Neural crest cell (in vitro differentiated cells): Measurements from ENCODE around the gene CADM1. TPM values are rescaled to one million over a fixed set of nuclear protein-coding genes. Genes with fewer than 3 reads are reported as not detected.

ENCODE experiments used
- DNase-seq: peaks from one replicate; pipeline ENCODE4 v3.0.0; 2021; ENCODE audit warnings: low read depth, mixed read lengths, low spot score
- H3K27ac Mint-ChIP-seq: one replicate; pipeline ENCODE4 v1.8.0; 2021; ENCODE audit warnings: mild to moderate bottlenecking, mixed read lengths; ENCODE audit not compliant: unreplicated experiment
- H3K27me3 Mint-ChIP-seq: 2 replicates; pipeline ENCODE4 v1.8.0; 2021; ENCODE audit warnings: low read depth, mild to moderate bottlenecking, mixed read lengths
- H3K36me3 Mint-ChIP-seq: 2 replicates; pipeline ENCODE4 v1.8.0; 2021; ENCODE audit warnings: low read depth, mild to moderate bottlenecking, mixed read lengths
- H3K4me1 Mint-ChIP-seq: 2 replicates; pipeline ENCODE4 v1.8.0; 2021; ENCODE audit warnings: mixed read lengths
- H3K4me3 Mint-ChIP-seq: one replicate; pipeline ENCODE4 v1.8.0; 2021; ENCODE audit warnings: mild to moderate bottlenecking, mixed read lengths
- H3K9me3 Mint-ChIP-seq: 2 replicates; pipeline ENCODE4 v1.8.0; 2021; ENCODE audit warnings: mixed read lengths
- CTCF ChIP-seq: fragments of 200-600 bp; sonication (generic); conservative IDR thresholded peaks from 2 replicates; pipeline ENCODE4 v1.5.0; 2021; ENCODE audit warnings: antibody characterized with exemption, mild to moderate bottlenecking
- total RNA-seq: library from RNA; stranded (reverse); gene quantifications from 2 replicates; pipeline ENCODE4 v1.2.1, GENCODE V29; 2021

Gene CADM1
- total RNA-seq, 1 donor from 2014 or later = 112 TPM

- Mint-ChIP-seq H3K4me1 (peaks cover 11% of the 10 kb centered on the region), H3K27me3 (no peaks in the 10 kb centered on the region), H3K4me3 (no peak overlapping the region), H3K27ac (no peak overlapping the region), H3K9me3 (no peaks in the 10 kb centered on the region), H3K36me3 (no peaks in the 10 kb centered on the region)
- DNase-seq = no peak
- TF ChIP-seq CTCF = no peak
Observed at GRCh38 chr11:115379528-115379927, 124.7 kb downstream of the CADM1 start.

- TF ChIP-seq CTCF = no peak
- no peak for DNase-seq
- Mint-ChIP-seq H3K4me3 (no peak overlapping the region), H3K4me1 (peaks cover 11% of the 10 kb centered on the region), H3K27me3 (no peaks in the 10 kb centered on the region), H3K27ac (no peak overlapping the region), H3K9me3 (no peaks in the 10 kb centered on the region), H3K36me3 (no peaks in the 10 kb centered on the region)
Observed at GRCh38 chr11:115378557-115378956, 125.7 kb downstream of the CADM1 start.

- Mint-ChIP-seq H3K27me3 (no peaks in the 10 kb centered on the region), H3K36me3 (no peaks in the 10 kb centered on the region), H3K4me1 (peaks cover 6% of the 10 kb centered on the region), H3K9me3 (no peaks in the 10 kb centered on the region), H3K27ac (no peak overlapping the region), H3K4me3 (no peak overlapping the region)
- TF ChIP-seq CTCF = no peak
- DNase-seq = no peak
Observed at GRCh38 chr11:115377882-115378296, 126.3 kb downstream of the CADM1 start.

GRCh38 chr11:115368616-115369015, 135.6 kb downstream of the CADM1 start:
- H3K9me3 Mint-ChIP-seq = no peaks in the 10 kb centered on the region
- no peaks in the 10 kb centered on the region for H3K27me3 Mint-ChIP-seq
- no peak overlapping the region for H3K27ac Mint-ChIP-seq
- no peaks in the 10 kb centered on the region for H3K36me3 Mint-ChIP-seq
- H3K4me1 Mint-ChIP-seq = peaks cover 17% of the 10 kb centered on the region
- no peak for DNase-seq
- no peak for TF ChIP-seq CTCF
- no peak overlapping the region for H3K4me3 Mint-ChIP-seq

GRCh38 chr11:115366826-115367225, 137.4 kb downstream of the CADM1 start:
- Mint-ChIP-seq H3K9me3 (no peaks in the 10 kb centered on the region), H3K4me1 (peaks cover 27% of the 10 kb centered on the region), H3K27me3 (no peaks in the 10 kb centered on the region), H3K4me3 (no peak overlapping the region), H3K36me3 (no peaks in the 10 kb centered on the region), H3K27ac (no peak overlapping the region)
- no peak for DNase-seq
- TF ChIP-seq CTCF = no peak

- no peak overlapping the region for H3K4me3 Mint-ChIP-seq
- H3K27me3 Mint-ChIP-seq = no peaks in the 10 kb centered on the region
- H3K27ac Mint-ChIP-seq = no peak overlapping the region
- DNase-seq = no peak
- H3K4me1 Mint-ChIP-seq = peaks cover 27% of the 10 kb centered on the region
- no peak for TF ChIP-seq CTCF
- no peaks in the 10 kb centered on the region for H3K36me3 Mint-ChIP-seq
- no peaks in the 10 kb centered on the region for H3K9me3 Mint-ChIP-seq
Observed at GRCh38 chr11:115365907-115366306, 138.3 kb downstream of the CADM1 start.
